ENCODE measurements around the gene CACNB4. TPM values are rescaled to one million over a fixed set of nuclear protein-coding genes. Genes with fewer than 3 reads are reported as not detected.

CACNB4 gene
- total and polyA plus RNA-seq, 9 of the 15 experiments (the other 6 are each of a cell fraction or from before 2014, with no cell fraction given) = 0.01 to 0.20 (median 0.04) TPM; not detected in 1

DNA sequence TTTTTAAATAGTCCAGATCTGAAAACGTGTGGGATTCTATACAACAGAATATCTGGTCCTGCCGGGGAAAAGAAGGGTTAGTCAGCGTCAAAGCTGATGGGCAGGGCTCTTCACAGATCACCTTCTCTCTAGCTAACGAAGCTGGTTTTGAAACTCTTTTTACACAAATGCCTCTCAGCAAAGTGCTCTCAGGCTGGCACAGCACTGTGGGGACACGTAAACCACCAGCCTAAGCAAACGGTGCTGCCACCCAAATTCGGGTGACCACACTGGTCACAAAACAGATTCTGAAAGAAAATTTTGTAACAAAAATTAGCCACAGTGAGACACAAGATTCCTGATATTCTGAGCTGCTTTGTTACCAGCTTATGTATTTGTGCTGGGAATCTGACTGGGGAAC is 217.5 kb downstream of the CACNB4 start:
- ChIA-PET POLR2A (interaction anchor here (1.0 kb wide), 1 partner anchor 17 kb away, joined by 5 read pairs; no protein-coding TSS in a partner anchor), CTCF (ENCODE audit: low intra/inter-chr PET ratio) (no interaction called here)
- no peaks in the 10 kb centered on the region for H4K20me1 ChIP-seq (replicated peaks; ENCODE audit: control insufficient read depth, insufficient read depth, low read length)
- H3K4me2 ChIP-seq (ENCODE audit: insufficient read depth, low read length) = no peak overlapping the region
- in situ Hi-C loops (cut with MboI) (no loop called here), intact Hi-C loops (cut with micrococcal nuclease) (no loop called here)
- H3K9ac ChIP-seq (ENCODE audit: insufficient read depth in 1 of 2, low read depth in 2 of 2, low read length in 2 of 2) = no peak overlapping the region
- H3K36me3 ChIP-seq (ENCODE audit: control insufficient read depth, insufficient read depth, low read length) = no peaks in the 10 kb centered on the region
- 4% methylated on average over 7 of the region's 7 CpGs for WGBS (ENCODE audit: insufficient coverage, low coverage, missing lambda C conversion rate)
- H3K4me3 ChIP-seq = no peak overlapping the region
- H3K27me3 ChIP-seq (ENCODE audit: control insufficient read depth in 2 of 2, insufficient read depth in 2 of 2, low read length in 2 of 2) = peaks cover 7 to 10% of the 10 kb centered on the region in 2 experiments; a peak in 4 of 5 replicates
- H3K4me1 ChIP-seq (replicated peaks in 1 of 2; ENCODE audit: control insufficient read depth in 2 of 2, insufficient read depth in 2 of 2, low read length in 2 of 2) = no peaks in the 10 kb centered on the region; a peak in 1 of 5 replicates
- TF ChIP-seq ZNF668 (CRISPR knock-in tag; IDR thresholded peaks at IDR 0.05) = no peak
- TF ChIP-seq CCNT2 (IDR thresholded peaks at IDR 0.05; ENCODE audit: borderline replicate concordance, extremely low read depth, insufficient read length, low read depth, low read length) = no peak
- no peak for TF ChIP-seq SREBF2 (CRISPR knock-in tag; IDR thresholded peaks at IDR 0.05)
- TF ChIP-seq HDAC1 (IDR thresholded peaks at IDR 0.05) = no peak
- no peak for TF ChIP-seq ZNF174 (CRISPR knock-in tag; IDR thresholded peaks at IDR 0.05)
- TF ChIP-seq GABPA (tag; conservative IDR thresholded peaks at IDR 0.05; ENCODE audit: low read depth) = no peak
- no peak for TF ChIP-seq FOXA1 (IDR thresholded peaks at IDR 0.05; ENCODE audit: borderline replicate concordance)
- no peak for TF ChIP-seq SRSF3 (IDR thresholded peaks at IDR 0.05; ENCODE audit: insufficient read depth, low read length)
- TF ChIP-seq ESRRB (CRISPR knock-in tag; IDR thresholded peaks at IDR 0.05; ENCODE audit: borderline replicate concordance) = no peak
- TF ChIP-seq POLR2AphosphoS2 (IDR thresholded peaks at IDR 0.05; ENCODE audit: low read length) = no peak
- TF ChIP-seq SRSF9 (IDR thresholded peaks at IDR 0.05; ENCODE audit: borderline replicate concordance, low read depth, low read length) = no peak
- TF ChIP-seq PURB (CRISPR knock-in tag; IDR thresholded peaks at IDR 0.05; ENCODE audit: low read depth) = no peak
- DNase-seq (ENCODE audit: extremely low read depth in 1 of 4, low spot score in 3 of 4) = no peak
- no peak overlapping the region for H2AFZ ChIP-seq (ENCODE audit: low read depth, low read length)
- H3K9me1 ChIP-seq (ENCODE audit: control insufficient read depth, insufficient read depth, low read length) = no peaks in the 10 kb centered on the region
- FAIRE-seq = no peak
- BruUV-seq (replicated peaks) = no TSS peak
- H3K79me2 ChIP-seq (ENCODE audit: control insufficient read depth, insufficient read depth, low read length) = no peaks in the 10 kb centered on the region
- ATAC-seq = no peak
- H3K9me3 ChIP-seq (replicated peaks; ENCODE audit: control insufficient read depth, insufficient read depth, low read depth, low read length) = no peaks in the 10 kb centered on the region
- no peak overlapping the region for H3K27ac ChIP-seq (ENCODE audit: extremely low read depth, low read depth, low read length)

Measured in K562 (cell line).